Measurements from ENCODE around the gene CYP17A1. TPM values are rescaled to one million over a fixed set of nuclear protein-coding genes. Genes with fewer than 3 reads are reported as not detected.

Gene CYP17A1
- total RNA-seq, 2 experiments from 2014 or later: not detected

GRCh38 chr10:102791754-102792395, 45.3 kb downstream of the CYP17A1 start:
- H3K27ac Mint-ChIP-seq: no peak overlapping the region
- ChIA-PET POLR2A (interaction anchor here (0.6 kb wide), 1 partner anchor 105 kb away, joined by 4 read pairs; no protein-coding TSS in a partner anchor), CTCF (interaction anchor here (2.2 kb wide), 1 partner anchor 14 kb away, joined by 6 read pairs; no protein-coding TSS in a partner anchor)
- peaks cover 39% of the 10 kb centered on the region for H3K4me1 Mint-ChIP-seq (ENCODE audit: low read depth)
- intact Hi-C loops (cut with micrococcal nuclease): no loop called here
- no peak for TF ChIP-seq CTCF (IDR thresholded peaks at IDR 0.05)
- no peak for ATAC-seq
- no peaks in the 10 kb centered on the region for H3K27me3 Mint-ChIP-seq
- no peak for DNase-seq
- no peak overlapping the region for H3K4me3 Mint-ChIP-seq
- H3K9me3 Mint-ChIP-seq: peaks cover 3% of the 10 kb centered on the region
- peaks cover 7% of the 10 kb centered on the region for H3K36me3 Mint-ChIP-seq (ENCODE audit: low read depth)

- H3K36me3 Mint-ChIP-seq (ENCODE audit: low read depth): peaks cover 6% of the 10 kb centered on the region
- no peak for TF ChIP-seq CTCF (IDR thresholded peaks at IDR 0.05)
- no peak overlapping the region for H3K4me3 Mint-ChIP-seq
- peaks cover 3% of the 10 kb centered on the region for H3K9me3 Mint-ChIP-seq
- CTCF ChIA-PET: no interaction called here
- peak overlapping the region; percentile 7 for H3K27ac Mint-ChIP-seq
- H3K4me1 Mint-ChIP-seq (ENCODE audit: low read depth): peaks cover 35% of the 10 kb centered on the region
- intact Hi-C loops (cut with micrococcal nuclease): no loop called here
- ATAC-seq (no peak), DNase-seq (no peak)
- POLR2A ChIA-PET: no interaction called here
- no peaks in the 10 kb centered on the region for H3K27me3 Mint-ChIP-seq
These were observed 51.4 kb downstream of the CYP17A1 start for GRCh38 chr10:102785818-102786217.

- Mint-ChIP-seq H3K27me3 (no peaks in the 10 kb centered on the region), H3K36me3 (ENCODE audit: low read depth) (peaks cover 9% of the 10 kb centered on the region), H3K4me3 (no peak overlapping the region), H3K9me3 (no peaks in the 10 kb centered on the region), H3K27ac (no peak overlapping the region), H3K4me1 (ENCODE audit: low read depth) (peaks cover 43% of the 10 kb centered on the region)
- ATAC-seq (no peak), DNase-seq (no peak)
- intact Hi-C loops (cut with micrococcal nuclease): no loop called here
- TF ChIP-seq CTCF (IDR thresholded peaks at IDR 0.05): no peak
- CTCF ChIA-PET: no interaction called here
- POLR2A ChIA-PET: no interaction called here
These were observed 53.6 kb downstream of the CYP17A1 start for GRCh38 chr10:102783568-102783967.

GRCh38 chr10:102782673-102783551, 54.3 kb downstream of the CYP17A1 start:
- CTCF ChIA-PET: no interaction called here
- no peak for TF ChIP-seq CTCF (IDR thresholded peaks at IDR 0.05)
- peaks cover 9% of the 10 kb centered on the region for H3K36me3 Mint-ChIP-seq (ENCODE audit: low read depth)
- H3K27ac Mint-ChIP-seq: no peak overlapping the region
- no peak overlapping the region for H3K4me3 Mint-ChIP-seq
- POLR2A ChIA-PET: no interaction called here
- no peak for DNase-seq
- H3K9me3 Mint-ChIP-seq: no peaks in the 10 kb centered on the region
- peaks cover 49% of the 10 kb centered on the region for H3K4me1 Mint-ChIP-seq (ENCODE audit: low read depth)
- H3K27me3 Mint-ChIP-seq: no peaks in the 10 kb centered on the region
- intact Hi-C loops (cut with micrococcal nuclease): no loop called here
- no peak for ATAC-seq
